SK-N-SH (cell line): ENCODE data around the gene MS4A10. TPM values are rescaled to one million over a fixed set of nuclear protein-coding genes. Genes with fewer than 3 reads are reported as not detected.

Source experiments
- CTCF ChIA-PET: fragments of 300-600, 350-600 bp; formaldehyde crosslinking; extraction: SDS; loops from one replicate; lab custom pipeline; 2021; lab: Yijun Ruan, JAX
- POLR2A ChIA-PET: fragments of 350-600 bp; sonication (Branson Sonifier 250); formaldehyde crosslinking; extraction: SDS; loops from one replicate; lab custom pipeline; 2020; ENCODE audit warnings: antibody characterized with exemption, inconsistent platforms; lab: Yijun Ruan, JAX
- DNase-seq: peaks from one replicate; pipeline ENCODE4 v3.0.0; 2012
- H2AFZ ChIP-seq: fragments of 200-600 bp; sonication (generic); 2 replicates; pipeline ENCODE4 v1.8.1; 2016; ENCODE audit warnings: antibody characterized with exemption, mild to moderate bottlenecking, low read depth
- H3F3A ChIP-seq: fragments of 200-600 bp; sonication (generic); replicated peaks from 2 replicates; pipeline ENCODE3; 2016; ENCODE audit warnings: antibody characterized with exemption, mild to moderate bottlenecking; ENCODE audit not compliant: insufficient read depth
- H3K27ac ChIP-seq, 2 experiments: fragments of 200-500 bp in 1 of 2; fragments of 200-600 bp in 1 of 2; sonication (Bioruptor generic) in 1 of 2; sonication (generic), shearing (Covaris generic) in 1 of 2; 2 replicates each; pipeline versions ENCODE4 v1.5.1 to v1.6.1; 2014 to 2016; ENCODE audit warnings: low read depth in 2 of 2, inconsistent platforms in 1 of 2, low read length in 1 of 2, mild to moderate bottlenecking in 1 of 2, mixed read lengths in 1 of 2
- H3K27me3 ChIP-seq: fragments of 200-600 bp; sonication (generic), shearing (Covaris generic); 2 replicates; pipeline ENCODE4 v1.6.1; 2016; ENCODE audit warnings: mixed run types; ENCODE audit not compliant: insufficient read depth
- H3K36me3 ChIP-seq, 2 experiments: fragments of 200-500 bp in 1 of 2; fragments of 200-600 bp in 1 of 2; sonication (Bioruptor generic) in 1 of 2; sonication (generic) in 1 of 2; replicated peaks in 1 of 2; 2 replicates each; pipeline versions ENCODE3 to v1.5.1; 2014 to 2016; ENCODE audit warnings: low read length in 1 of 2, mild to moderate bottlenecking in 1 of 2; ENCODE audit not compliant: insufficient read depth in 2 of 2, control insufficient read depth in 1 of 2
- H3K4me1 ChIP-seq, 2 experiments: fragments of 200-500 bp in 1 of 2; fragments of 200-600 bp in 1 of 2; sonication (Bioruptor generic) in 1 of 2; sonication (generic), shearing (Covaris generic) in 1 of 2; 2 replicates each; pipeline versions ENCODE4 v1.5.1 to v1.6.1; 2014 to 2016; ENCODE audit warnings: low read depth in 1 of 2, low read length in 1 of 2, mixed run types in 1 of 2; ENCODE audit not compliant: insufficient read depth in 2 of 2, control insufficient read depth in 1 of 2
- H3K4me2 ChIP-seq: fragments of 200-600 bp; sonication (generic), shearing (Covaris generic); 2 replicates; pipeline ENCODE4 v1.6.1; 2017; ENCODE audit warnings: mixed run types
- H3K4me3 ChIP-seq, 2 experiments: fragments of 200-500 bp in 1 of 2; fragments of 200-600 bp in 1 of 2; sonication (Bioruptor generic) in 1 of 2; sonication (generic), shearing (Covaris generic) in 1 of 2; 2 replicates each; pipeline versions ENCODE4 v1.5.1 to v1.8.1; 2014 to 2016; ENCODE audit warnings: low read depth in 2 of 2, inconsistent platforms in 1 of 2, low read length in 1 of 2, mild to moderate bottlenecking in 1 of 2, mixed read lengths in 1 of 2, moderate library complexity in 1 of 2
- H3K79me2 ChIP-seq: fragments of 200-600 bp; sonication (generic); 2 replicates; pipeline ENCODE4 v1.8.1; 2017; ENCODE audit warnings: mild to moderate bottlenecking; ENCODE audit not compliant: insufficient read depth
- H3K9ac ChIP-seq: fragments of 200-600 bp; sonication (generic); 2 replicates; pipeline ENCODE4 v1.6.1; 2017; ENCODE audit warnings: mixed run types
- H3K9me2 ChIP-seq: fragments of 200-600 bp; sonication (generic); 2 replicates; pipeline ENCODE4 v1.6.1; 2017; ENCODE audit warnings: mixed run types
- H3K9me3 ChIP-seq: fragments of 200-600 bp; sonication (generic); 2 replicates; pipeline ENCODE4 v1.6.1; 2017; ENCODE audit warnings: mixed run types, mild to moderate bottlenecking, moderate library complexity
- H4K20me1 ChIP-seq: fragments of 200-600 bp; sonication (generic); 2 replicates; pipeline ENCODE4 v1.6.1; 2017; ENCODE audit warnings: mild to moderate bottlenecking, mixed run types; ENCODE audit not compliant: insufficient read depth
- CTCF ChIP-seq: fragments of 200-600 bp; sonication (generic); IDR thresholded peaks from 2 replicates; pipeline ENCODE4 v1.6.1; 2017; ENCODE audit warnings: antibody characterized with exemption, mild to moderate bottlenecking, moderate library complexity
- EP300 ChIP-seq, 2 experiments: IDR thresholded peaks; 2 replicates each; pipeline versions ENCODE4 v1.4.0 to v1.6.1; 2012; ENCODE audit warnings: borderline replicate concordance in 1 of 2, low read depth in 1 of 2, low read length in 1 of 2
- EZH2phosphoT487 ChIP-seq: fragments of 200-600 bp; sonication (generic); IDR thresholded peaks from 2 replicates; pipeline ENCODE4 v1.6.1; 2017; ENCODE audit warnings: low read depth, mixed run types, mild to moderate bottlenecking, antibody characterized with exemption, moderate library complexity, borderline replicate concordance
- FOSL2 ChIP-seq: IDR thresholded peaks from 2 replicates; pipeline ENCODE4 v1.4.0; 2012; ENCODE audit warnings: low read depth, mild to moderate bottlenecking, moderate library complexity, borderline replicate concordance
- FOXJ3 ChIP-seq: sonication (generic); formaldehyde crosslinking; IDR thresholded peaks from 2 replicates; pipeline ENCODE4 v1.5.1; 2020; ENCODE audit warnings: mild to moderate bottlenecking, missing genetic modification reagents
- FOXM1 ChIP-seq: IDR thresholded peaks from 2 replicates; pipeline ENCODE4 v1.4.0; 2012; ENCODE audit warnings: low read depth, mild to moderate bottlenecking
- MAX ChIP-seq: IDR thresholded peaks from 2 replicates; pipeline ENCODE4 v1.4.0; 2012; ENCODE audit warnings: low read depth
- MXI1 ChIP-seq: IDR thresholded peaks from 2 replicates; pipeline ENCODE4 v1.6.1; 2012; ENCODE audit warnings: mild to moderate bottlenecking, low read depth, low read length, improper control_type of control experiment
- NRF1 ChIP-seq: IDR thresholded peaks from 2 replicates; pipeline ENCODE4 v1.6.1; 2012; ENCODE audit warnings: low read depth, mild to moderate bottlenecking, low read length
- PBX3 ChIP-seq: IDR thresholded peaks from 2 replicates; pipeline ENCODE4; 2012
- RAD21 ChIP-seq: IDR thresholded peaks from 2 replicates; pipeline ENCODE4 v1.6.1; 2012; ENCODE audit warnings: mild to moderate bottlenecking, low read length
- REST ChIP-seq: IDR thresholded peaks from 2 replicates; pipeline ENCODE4 v1.6.1; 2012; ENCODE audit warnings: mild to moderate bottlenecking, low read depth, low read length, moderate library complexity
- TCF12 ChIP-seq: IDR thresholded peaks from 2 replicates; pipeline ENCODE4 v1.4.0; 2012
- TEAD4 ChIP-seq: IDR thresholded peaks from 2 replicates; pipeline ENCODE4 v1.4.0; 2012; ENCODE audit warnings: mild to moderate bottlenecking, borderline replicate concordance; ENCODE audit not compliant: insufficient read depth
- YY1 ChIP-seq: IDR thresholded peaks from 2 replicates; pipeline ENCODE4 v1.4.0; 2012; ENCODE audit warnings: low read depth, mild to moderate bottlenecking
- WGBS: methylation state at CpG from one replicate; pipeline ENCODE4 v1.1.6; 2017; ENCODE audit warnings: low lambda C conversion rate; 5-methylcytosine and 5-hydroxymethylcytosine counted together
- polyA plus RNA-seq, 3 experiments: library from polyadenylated mRNA; depleted of rRNA; stranded (reverse); fragments of >200 nt; gene quantifications; 2 replicates each; pipeline ENCODE4 v1.2.3, GENCODE V29; 2012

MS4A10 gene
- polyA plus RNA-seq, 1 of the 3 experiments (the other 2 are of a cell fraction), result not detected

- Histone ChIP-seq H3K27me3 (peaks cover 9% of the 10 kb centered on the region; the same call in 1 of the 2 replicates), H3K4me1 (no peaks in the 10 kb centered on the region), H3K27ac (no peak overlapping the region), H3K36me3 (no peaks in the 10 kb centered on the region), H3F3A (no peaks in the 10 kb centered on the region), H3K9me3 (no peaks in the 10 kb centered on the region), H4K20me1 (no peaks in the 10 kb centered on the region), H3K4me2 (no peak overlapping the region), H3K9me2 (no peaks in the 10 kb centered on the region), H3K4me3 (no peak overlapping the region), H3K9ac (no peak overlapping the region), H2AFZ (no peak overlapping the region), H3K79me2 (no peaks in the 10 kb centered on the region)
- ChIA-PET POLR2A (no interaction called here), CTCF (interaction anchor here (1.2 kb wide), 1 partner anchor 377 kb away, joined by 3 read pairs; no protein-coding TSS in a partner anchor)
- DNase-seq, result no peak
- no peak for TF ChIP-seq EP300 (IDR thresholded peaks at IDR 0.05; ENCODE audit: borderline replicate concordance in 1 of 2, low read depth in 1 of 2, low read length in 1 of 2)
- TF ChIP-seq EZH2phosphoT487, result no peak
- no peak for TF ChIP-seq TCF12
- no peak for TF ChIP-seq FOXM1
- TF ChIP-seq NRF1, result no peak
- TF ChIP-seq FOSL2, result no peak
- no peak for TF ChIP-seq MXI1
- no peak for TF ChIP-seq REST
- no peak for TF ChIP-seq YY1
- TF ChIP-seq PBX3, result no peak
- no peak for TF ChIP-seq RAD21
- no peak for TF ChIP-seq MAX
- TF ChIP-seq TEAD4, result no peak
- TF ChIP-seq FOXJ3 (CRISPR knock-in tag), result no peak
- no peak for TF ChIP-seq CTCF
- WGBS, result 16% methylated on average over 4 of the region's 8 CpGs
Observed at GRCh38 chr11:60810569-60810968, 25.4 kb downstream of the MS4A10 start.
